Lung (tissue), 12 donors: ENCODE data around the gene ZDHHC8. TPM values are rescaled to one million over a fixed set of nuclear protein-coding genes. Genes with fewer than 3 reads are reported as not detected.

Experiments used
- ATAC-seq: fragments of 200-7000 bp; cut with Tn5 transposase; one replicate; pipeline ENCODE4 v1.9.1; 2020; ENCODE audit warnings: moderate number of reproducible peaks; ENCODE audit not compliant: insufficient read depth, low FRiP score
- DNase-seq, 3 donors: peaks; one replicate each; pipeline ENCODE4 v3.0.0-alpha.2; 2013 to 2017
- H3K27ac ChIP-seq, 2 donors: one replicate each; pipeline ENCODE4 v1.5.1; 2013; ENCODE audit warnings: mild to moderate bottlenecking in 2 of 2, moderate library complexity in 2 of 2, control low read depth in 1 of 2, inconsistent platforms in 1 of 2, low read depth in 1 of 2, low read length in 1 of 2
- H3K27me3 ChIP-seq, 3 donors: one replicate each; pipeline ENCODE4 v1.5.1; 2013; ENCODE audit warnings: low read length in 2 of 3; ENCODE audit not compliant: control insufficient read depth in 3 of 3, insufficient read depth in 3 of 3
- H3K36me3 ChIP-seq, 4 donors: one replicate each; pipeline ENCODE4 v1.5.1; 2013; ENCODE audit warnings: low read length in 4 of 4, mild to moderate bottlenecking in 1 of 4, moderate library complexity in 1 of 4; ENCODE audit not compliant: control insufficient read depth in 4 of 4, insufficient read depth in 4 of 4
- H3K4me1 ChIP-seq, 5 donors: one replicate each; pipeline ENCODE4 v1.5.1; 2013; ENCODE audit warnings: low read length in 5 of 5, mild to moderate bottlenecking in 2 of 5, moderate library complexity in 1 of 5; ENCODE audit not compliant: control insufficient read depth in 5 of 5, insufficient read depth in 5 of 5
- H3K4me3 ChIP-seq: one replicate; pipeline ENCODE4 v1.5.1; 2013; ENCODE audit warnings: mild to moderate bottlenecking, control low read depth, moderate library complexity
- H3K9ac ChIP-seq, 2 donors: one replicate each; pipeline ENCODE4 v1.5.1; 2013; ENCODE audit warnings: low read length in 2 of 2, control low read depth in 1 of 2; ENCODE audit not compliant: insufficient read depth in 1 of 2
- H3K9me3 ChIP-seq, 4 donors: one replicate each; pipeline ENCODE4 v1.5.1; 2013; ENCODE audit warnings: low read length in 3 of 4, mild to moderate bottlenecking in 1 of 4, moderate library complexity in 1 of 4; ENCODE audit not compliant: control insufficient read depth in 4 of 4, insufficient read depth in 3 of 4
- WGBS, 2 donors: extraction: QIAGEN DNeasy Blood & Tissue Kit; methylation state at CpG; one replicate each; pipeline ENCODE4 v1.1.7; 2013; 5-methylcytosine and 5-hydroxymethylcytosine counted together
- polyA plus RNA-seq, 2 donors: library from polyadenylated mRNA; stranded (reverse); fragments of 200-250 nt; gene quantifications; one replicate each; pipeline ENCODE4 v1.2.1, GENCODE V29; 2013
- total RNA-seq, 2 donors: library from RNA; depleted of rRNA in 1 of 2; stranded (reverse); fragments of >200 nt in 1 of 2; gene quantifications; one replicate each; pipeline ENCODE4 v1.2.1, GENCODE V29; 2014 to 2021
- TF ChIP-seq, protein P1 (sequence below): IDR thresholded peaks from 2 replicates; pipeline ENCODE4 v1.5.1; 2012; ENCODE audit warnings: mild to moderate bottlenecking; ENCODE audit errors: control extremely low read depth, extremely low read depth
- donor health status: control.
- donor health status: control.
- donor health status: Bipolar disorder and iron deficiency.
- donor health status: healthy.
- donor health status: DM: yes; HTN: yes; CAD: no.

Gene ZDHHC8
- total and polyA plus RNA-seq, 4 donors, result 28.4 to 75.1 (median 35.5) TPM

DNA sequence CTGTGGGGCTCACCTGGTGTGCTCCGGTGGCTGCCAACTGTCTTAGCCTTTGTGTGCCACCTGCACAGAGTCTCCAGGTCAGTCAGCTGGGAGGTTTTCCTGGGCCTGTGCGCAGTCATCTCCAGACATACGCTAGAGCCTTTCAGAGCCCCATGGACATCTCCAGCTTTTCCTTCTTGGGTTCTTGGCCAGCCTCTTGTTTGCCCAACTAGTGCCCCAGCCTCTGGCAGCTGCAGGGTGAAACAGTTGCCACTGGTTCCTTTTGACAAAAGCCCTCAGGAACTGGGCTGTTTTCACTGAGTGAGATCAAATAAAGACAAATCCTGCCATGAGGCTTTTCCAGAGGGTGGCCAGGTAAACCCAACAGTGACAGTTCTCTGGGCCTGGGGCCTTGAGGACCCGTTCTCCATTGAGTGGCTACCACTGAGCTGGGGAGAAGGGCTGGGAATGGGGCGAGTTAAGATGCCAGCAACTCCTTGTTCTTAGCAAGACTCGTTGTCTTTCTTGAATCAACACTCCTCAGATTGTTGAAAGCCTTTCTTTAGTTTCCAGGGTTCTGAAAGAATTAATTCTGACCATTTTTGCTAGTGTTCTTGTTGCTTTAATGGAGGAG is 32.4 kb upstream of the ZDHHC8 start:
- DNase-seq, result no peak
- Histone ChIP-seq H3K36me3 (peaks cover 34 to 44% (median 40%) of the 10 kb centered on the region in 4 donors), H3K4me3 (no peak overlapping the region), H3K4me1 (no peaks in the 10 kb centered on the region), H3K27me3 (no peaks in the 10 kb centered on the region), H3K9me3 (peaks cover 0 to 9% (median 1%) of the 10 kb centered on the region in 4 donors), H3K27ac (no peak overlapping the region), H3K9ac (no peak overlapping the region)
- 91 to 95% methylated on average over 6 of the region's 6 CpGs for WGBS, 2 donors
- no peak for ATAC-seq
- TF ChIP-seq, protein P1, sequence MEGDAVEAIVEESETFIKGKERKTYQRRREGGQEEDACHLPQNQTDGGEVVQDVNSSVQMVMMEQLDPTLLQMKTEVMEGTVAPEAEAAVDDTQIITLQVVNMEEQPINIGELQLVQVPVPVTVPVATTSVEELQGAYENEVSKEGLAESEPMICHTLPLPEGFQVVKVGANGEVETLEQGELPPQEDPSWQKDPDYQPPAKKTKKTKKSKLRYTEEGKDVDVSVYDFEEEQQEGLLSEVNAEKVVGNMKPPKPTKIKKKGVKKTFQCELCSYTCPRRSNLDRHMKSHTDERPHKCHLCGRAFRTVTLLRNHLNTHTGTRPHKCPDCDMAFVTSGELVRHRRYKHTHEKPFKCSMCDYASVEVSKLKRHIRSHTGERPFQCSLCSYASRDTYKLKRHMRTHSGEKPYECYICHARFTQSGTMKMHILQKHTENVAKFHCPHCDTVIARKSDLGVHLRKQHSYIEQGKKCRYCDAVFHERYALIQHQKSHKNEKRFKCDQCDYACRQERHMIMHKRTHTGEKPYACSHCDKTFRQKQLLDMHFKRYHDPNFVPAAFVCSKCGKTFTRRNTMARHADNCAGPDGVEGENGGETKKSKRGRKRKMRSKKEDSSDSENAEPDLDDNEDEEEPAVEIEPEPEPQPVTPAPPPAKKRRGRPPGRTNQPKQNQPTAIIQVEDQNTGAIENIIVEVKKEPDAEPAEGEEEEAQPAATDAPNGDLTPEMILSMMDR, result no peak

DNA sequence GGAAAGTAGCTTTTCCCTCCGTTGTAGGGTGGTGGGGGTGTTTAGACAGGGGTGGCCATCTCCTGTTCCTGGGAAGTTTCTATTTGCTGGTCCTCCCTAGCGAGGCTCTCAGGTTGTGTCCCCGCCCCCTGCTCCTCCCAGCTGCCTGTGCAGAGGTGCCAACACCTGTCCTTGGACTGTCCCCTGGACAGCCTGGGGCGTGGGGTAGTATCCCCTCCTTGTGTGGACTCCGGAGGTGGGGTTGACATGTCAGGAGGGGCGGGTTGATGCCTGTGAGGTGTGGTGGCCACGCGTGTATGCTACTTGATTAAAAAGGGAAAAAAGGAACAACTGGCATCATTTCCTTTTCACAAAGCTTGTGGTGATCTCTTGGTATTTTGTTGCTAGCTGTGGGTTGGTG is 30.0 kb upstream of the ZDHHC8 start:
- TF ChIP-seq, protein P1, result no peak
- ATAC-seq, result no peak
- no peaks in the 10 kb centered on the region for H3K27me3 ChIP-seq
- H3K36me3 ChIP-seq, result peaks cover 16 to 53% (median 28%) of the 10 kb centered on the region in 4 donors
- H3K9ac ChIP-seq, result no peak overlapping the region
- WGBS, 2 donors, result 67 to 80% methylated on average over 8 of the region's 8 CpGs
- H3K27ac ChIP-seq, result no peak overlapping the region
- no peaks in the 10 kb centered on the region for H3K4me1 ChIP-seq
- no peak overlapping the region for H3K4me3 ChIP-seq
- DNase-seq, result no peak
- H3K9me3 ChIP-seq, result peaks cover 0 to under 1% (median 0%) of the 10 kb centered on the region in 4 donors

DNA sequence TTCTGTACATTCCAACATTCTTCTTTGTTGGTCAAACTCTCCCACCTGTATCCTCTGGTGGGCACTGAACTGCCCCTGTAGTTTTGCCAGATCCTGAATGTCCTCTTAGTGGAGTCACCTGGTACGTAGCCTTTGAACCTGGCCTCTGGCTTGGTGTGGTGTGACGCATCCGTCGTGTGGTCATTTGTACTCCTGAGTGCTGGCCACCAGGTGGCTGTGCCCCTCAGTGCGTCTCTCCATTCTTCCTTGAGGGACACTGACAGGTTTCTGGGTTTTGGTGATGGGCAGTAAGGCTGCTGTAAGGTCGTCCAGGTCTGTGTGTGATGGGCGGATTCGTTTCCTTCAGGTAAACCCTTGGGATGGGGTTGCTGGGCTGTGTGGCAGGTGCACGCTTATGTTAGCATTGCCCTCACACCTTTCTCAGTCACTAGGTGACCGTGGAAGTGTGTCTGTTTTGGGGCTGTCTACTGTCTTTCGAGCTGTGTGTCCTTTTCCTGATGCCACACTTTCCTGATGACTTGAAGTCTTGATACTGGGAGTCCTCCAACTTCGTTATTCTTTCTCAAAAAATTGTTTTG is 29.3 kb upstream of the ZDHHC8 start:
- no peak for DNase-seq
- 94 to 95% methylated on average over 12 of the region's 12 CpGs for WGBS, 2 donors

More for the DNA sequence above, 29.3 kb upstream of the ZDHHC8 start:
- H3K4me3 ChIP-seq, result no peak overlapping the region
- H3K9ac ChIP-seq, result no peak overlapping the region
- no peak overlapping the region for H3K27ac ChIP-seq
- H3K36me3 ChIP-seq, result peaks cover 16 to 60% (median 30%) of the 10 kb centered on the region in 4 donors
- no peak for ATAC-seq
- H3K4me1 ChIP-seq, result no peaks in the 10 kb centered on the region
- H3K9me3 ChIP-seq, result no peaks in the 10 kb centered on the region
- TF ChIP-seq, protein P1, result no peak
- no peaks in the 10 kb centered on the region for H3K27me3 ChIP-seq
